ENCODE results near the gene RNF212. TPM values are rescaled to one million over a fixed set of nuclear protein-coding genes. Genes with fewer than 3 reads are reported as not detected.
"Not testable (repeated sequence)": the region's sequence is repeated elsewhere in the genome, so short reads cannot be mapped to it uniquely, and the experiment has no call there.

Gene RNF212
- polyA plus RNA-seq, 1 donor from 2014 or later, result 0.68 TPM

- Mint-ChIP-seq H3K27me3 (peaks cover 21% of the 10 kb centered on the region), H3K4me3 (peak overlapping the region; percentile 23 to 93 (median 84)), H3K27ac (peak overlapping the region; percentile 57 to 99 (median 85)), H3K36me3 (peaks cover 2% of the 10 kb centered on the region), H3K9me3 (peaks cover 0 to 4% (median 3%) of the 10 kb centered on the region in 3 donors), H3K4me1 (peaks cover 7 to 10% (median 8%) of the 10 kb centered on the region in 3 donors)
These were observed 57.4 kb downstream of the RNF212 start for GRCh38 chr4:1055721-1056590.

DNA sequence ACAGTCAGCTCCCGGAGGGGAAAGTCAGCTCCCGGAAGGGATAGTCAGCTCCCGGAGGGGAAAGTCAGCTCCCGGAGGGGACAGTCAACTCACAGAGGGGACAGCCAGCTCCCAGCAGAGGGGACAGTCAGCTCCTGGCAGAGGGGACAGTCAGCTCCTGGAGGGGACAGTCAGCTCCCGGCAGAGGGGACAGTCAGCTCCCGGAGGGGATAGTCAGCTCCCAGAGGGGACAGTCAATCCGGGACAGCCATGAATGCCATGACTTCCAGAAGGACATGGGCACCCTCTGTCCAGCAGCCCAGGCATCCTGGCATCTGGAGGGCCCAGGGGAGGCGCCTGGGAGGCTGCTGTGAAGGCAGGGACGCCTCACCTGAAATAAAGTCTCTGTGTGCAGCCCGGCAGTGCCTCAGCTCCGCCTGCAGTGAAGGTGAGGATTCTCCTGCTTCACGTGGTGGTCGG is 58.1 kb downstream of the RNF212 start:
- H3K36me3 Mint-ChIP-seq, H3K9me3 Mint-ChIP-seq: not testable (repeated sequence)
- Mint-ChIP-seq H3K27me3 (peaks cover 15% of the 10 kb centered on the region), H3K4me3 (peak overlapping the region; percentile 23 to 93 (median 84)), H3K4me1 (peaks cover 7 to 10% (median 8%) of the 10 kb centered on the region in 3 donors), H3K27ac (peak overlapping the region; percentile 57 to 99 (median 85))

DNA sequence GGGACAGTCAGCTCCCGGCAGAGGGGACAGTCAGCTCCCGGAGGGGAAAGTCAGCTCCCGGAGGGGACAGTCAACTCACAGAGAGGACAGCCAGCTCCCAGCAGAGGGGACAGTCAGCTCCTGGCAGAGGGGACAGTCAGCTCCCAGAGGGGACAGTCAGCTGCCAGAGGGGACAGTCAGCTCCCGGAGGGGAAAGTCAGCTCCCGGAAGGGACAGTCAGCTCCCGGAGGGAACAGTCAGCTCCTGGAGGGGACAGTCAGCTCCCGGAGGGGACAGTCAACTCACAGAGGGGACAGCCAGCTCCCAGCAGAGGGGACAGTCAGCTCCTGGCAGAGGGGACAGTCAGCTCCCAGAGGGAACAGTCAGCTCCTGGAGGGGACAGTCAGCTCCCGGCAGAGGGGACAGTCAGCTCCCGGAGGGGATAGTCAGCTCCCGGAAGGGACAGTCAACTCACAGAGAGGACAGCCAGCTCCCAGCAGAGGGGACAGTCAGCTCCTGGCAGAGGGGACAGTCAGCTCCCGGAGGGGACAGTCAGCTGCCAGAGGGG is 58.6 kb downstream of the RNF212 start:
- not testable (repeated sequence) for H3K27ac Mint-ChIP-seq, H3K4me3 Mint-ChIP-seq, H3K36me3 Mint-ChIP-seq, H3K9me3 Mint-ChIP-seq
- H3K4me1 Mint-ChIP-seq, result peaks cover 7 to 10% (median 8%) of the 10 kb centered on the region in 3 donors
- H3K27me3 Mint-ChIP-seq, result peaks cover 14% of the 10 kb centered on the region

DNA sequence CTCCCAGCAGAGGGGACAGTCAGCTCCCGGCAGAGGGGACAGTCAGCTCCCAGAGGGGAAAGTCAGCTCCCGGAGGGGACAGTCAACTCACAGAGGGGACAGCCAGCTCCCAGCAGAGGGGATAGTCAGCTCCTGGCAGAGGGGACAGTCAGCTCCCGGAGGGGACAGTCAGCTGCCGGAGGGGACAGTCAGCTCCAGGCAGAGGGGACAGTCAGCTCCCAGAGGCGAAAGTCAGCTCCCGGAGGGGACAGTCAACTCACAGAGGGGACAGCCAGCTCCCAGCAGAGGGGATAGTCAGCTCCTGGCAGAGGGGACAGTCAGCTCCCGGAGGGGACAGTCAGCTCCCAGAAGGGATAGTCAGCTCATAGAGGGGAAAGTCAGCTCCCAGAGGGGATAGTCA is 59.5 kb downstream of the RNF212 start:
- not testable (repeated sequence) for H3K9me3 Mint-ChIP-seq, H3K36me3 Mint-ChIP-seq, H3K27ac Mint-ChIP-seq, H3K4me3 Mint-ChIP-seq
- Mint-ChIP-seq H3K4me1 (peaks cover 7 to 10% (median 8%) of the 10 kb centered on the region in 3 donors), H3K27me3 (peaks cover 17% of the 10 kb centered on the region)

- Mint-ChIP-seq H3K4me3 (peak overlapping the region in 2 of 4 donors; percentile 17 to 40), H3K4me1 (peaks cover 7 to 10% (median 10%) of the 10 kb centered on the region in 3 donors), H3K36me3 (peaks cover 2% of the 10 kb centered on the region), H3K27me3 (peaks cover 21% of the 10 kb centered on the region), H3K9me3 (peaks cover 0 to 4% (median 3%) of the 10 kb centered on the region in 3 donors), H3K27ac (peak overlapping the region in 2 of 3 donors; percentile 70 to 78)
These were observed 60.2 kb downstream of the RNF212 start for GRCh38 chr4:1053080-1053661.

GRCh38 chr4:1052231-1052671 is 61.1 kb downstream of the RNF212 start:
- H3K4me1 Mint-ChIP-seq, result peaks cover 7 to 10% (median 10%) of the 10 kb centered on the region in 3 donors
- peaks cover 25% of the 10 kb centered on the region for H3K27me3 Mint-ChIP-seq
- peak overlapping the region in 1 of 3 donors; percentile 70 for H3K27ac Mint-ChIP-seq
- peaks cover 0 to 4% (median 3%) of the 10 kb centered on the region in 3 donors for H3K9me3 Mint-ChIP-seq
- H3K4me3 Mint-ChIP-seq, result peak overlapping the region in 1 of 4 donors; percentile 40
- peaks cover 2% of the 10 kb centered on the region for H3K36me3 Mint-ChIP-seq

DNA sequence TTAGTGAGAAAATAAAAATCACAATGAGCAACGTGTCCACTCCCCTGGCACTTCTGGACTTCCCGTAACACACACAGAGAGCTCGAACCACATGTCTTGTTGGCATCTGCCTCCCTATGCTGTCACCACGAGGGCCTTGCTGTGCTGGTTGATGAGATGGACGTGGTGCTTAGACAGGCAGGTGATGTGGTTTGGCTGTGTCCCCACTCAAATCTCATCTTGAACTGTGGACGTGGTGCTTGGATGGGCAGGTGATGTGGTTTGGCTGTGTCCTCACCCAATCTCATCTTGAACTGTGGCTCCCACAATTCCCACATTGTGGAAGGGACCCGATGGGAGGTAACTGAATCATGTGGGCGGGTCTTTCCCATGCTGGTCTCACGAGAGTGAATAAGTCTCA is 61.9 kb downstream of the RNF212 start:
- peak overlapping the region in 1 of 4 donors; percentile 27 for H3K4me3 Mint-ChIP-seq

DNA sequence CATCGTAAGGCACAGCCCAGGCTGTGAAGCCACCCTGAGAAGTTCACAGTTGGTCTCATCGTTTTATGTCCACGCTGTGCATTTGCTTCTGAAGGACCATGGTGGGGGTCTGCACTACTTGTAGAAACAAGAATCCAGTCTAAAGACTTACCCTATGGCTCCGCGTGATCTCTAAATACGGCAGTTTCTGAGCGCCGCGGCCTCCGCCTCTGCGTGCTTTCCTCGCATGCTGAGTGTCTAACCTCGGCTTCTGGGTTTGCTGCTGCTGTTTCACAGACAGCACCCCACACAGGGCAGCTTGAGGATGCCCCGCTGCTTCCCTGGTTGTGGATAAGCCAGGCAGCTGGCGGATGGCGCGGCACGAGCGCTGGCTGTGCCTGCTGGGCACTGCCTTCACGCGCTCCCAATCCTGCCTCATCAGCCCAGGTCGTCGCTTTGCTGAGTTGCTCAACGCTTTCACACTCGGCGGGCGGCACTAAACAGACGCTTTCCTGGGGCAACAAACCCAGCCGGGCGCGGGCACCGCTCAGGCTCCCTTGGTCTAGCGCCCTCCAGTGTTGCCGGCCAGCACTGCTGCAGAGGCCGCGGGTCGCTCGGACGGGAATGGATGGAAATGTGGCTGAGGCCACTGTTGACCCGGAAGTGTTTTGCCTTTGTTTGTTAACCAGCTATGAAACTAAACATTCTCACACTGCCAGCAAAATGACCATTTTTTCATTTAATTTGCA is 62.7 kb downstream of the RNF212 start:
- Mint-ChIP-seq H3K4me1 (peaks cover 3 to 4% (median 4%) of the 10 kb centered on the region in 3 donors), H3K27ac (peak overlapping the region in 1 of 3 donors; percentile 62), H3K4me3 (peak overlapping the region in 1 of 4 donors; percentile 27), H3K27me3 (peaks cover 22% of the 10 kb centered on the region), H3K9me3 (peaks cover 0 to 3% (median 3%) of the 10 kb centered on the region in 3 donors), H3K36me3 (no peaks in the 10 kb centered on the region)

More for the DNA sequence above, 61.9 kb downstream of the RNF212 start:
- H3K9me3 Mint-ChIP-seq, result peaks cover 0 to 6% (median 3%) of the 10 kb centered on the region in 3 donors
- H3K36me3 Mint-ChIP-seq, result peaks cover 2% of the 10 kb centered on the region
- H3K27me3 Mint-ChIP-seq, result peaks cover 26% of the 10 kb centered on the region
- H3K4me1 Mint-ChIP-seq, result peaks cover 7 to 10% (median 10%) of the 10 kb centered on the region in 3 donors
- peak overlapping the region in 1 of 3 donors; percentile 62 for H3K27ac Mint-ChIP-seq

DNA sequence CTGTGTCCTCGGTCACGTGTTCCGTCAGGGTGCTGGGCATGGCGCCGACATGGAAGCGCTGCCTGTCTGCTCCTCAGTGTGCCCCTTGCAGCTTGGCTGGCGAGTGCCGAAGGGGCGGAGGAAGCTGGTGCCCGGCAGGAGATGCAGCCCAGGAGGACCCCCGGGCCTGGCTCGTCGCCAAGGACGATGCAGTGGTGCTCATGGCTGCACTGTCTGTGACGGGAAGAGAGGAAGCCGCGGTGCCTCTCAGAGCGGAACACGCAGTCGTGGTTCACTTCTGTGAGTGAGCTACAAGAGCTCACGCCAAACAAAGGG is 63.8 kb downstream of the RNF212 start:
- Mint-ChIP-seq H3K9me3 (peaks cover 0 to 3% (median 3%) of the 10 kb centered on the region in 3 donors), H3K27me3 (peaks cover 25% of the 10 kb centered on the region), H3K27ac (no peak overlapping the region), H3K4me3 (no peak overlapping the region), H3K4me1 (peaks cover 3 to 4% (median 3%) of the 10 kb centered on the region in 3 donors), H3K36me3 (no peaks in the 10 kb centered on the region)

DNA sequence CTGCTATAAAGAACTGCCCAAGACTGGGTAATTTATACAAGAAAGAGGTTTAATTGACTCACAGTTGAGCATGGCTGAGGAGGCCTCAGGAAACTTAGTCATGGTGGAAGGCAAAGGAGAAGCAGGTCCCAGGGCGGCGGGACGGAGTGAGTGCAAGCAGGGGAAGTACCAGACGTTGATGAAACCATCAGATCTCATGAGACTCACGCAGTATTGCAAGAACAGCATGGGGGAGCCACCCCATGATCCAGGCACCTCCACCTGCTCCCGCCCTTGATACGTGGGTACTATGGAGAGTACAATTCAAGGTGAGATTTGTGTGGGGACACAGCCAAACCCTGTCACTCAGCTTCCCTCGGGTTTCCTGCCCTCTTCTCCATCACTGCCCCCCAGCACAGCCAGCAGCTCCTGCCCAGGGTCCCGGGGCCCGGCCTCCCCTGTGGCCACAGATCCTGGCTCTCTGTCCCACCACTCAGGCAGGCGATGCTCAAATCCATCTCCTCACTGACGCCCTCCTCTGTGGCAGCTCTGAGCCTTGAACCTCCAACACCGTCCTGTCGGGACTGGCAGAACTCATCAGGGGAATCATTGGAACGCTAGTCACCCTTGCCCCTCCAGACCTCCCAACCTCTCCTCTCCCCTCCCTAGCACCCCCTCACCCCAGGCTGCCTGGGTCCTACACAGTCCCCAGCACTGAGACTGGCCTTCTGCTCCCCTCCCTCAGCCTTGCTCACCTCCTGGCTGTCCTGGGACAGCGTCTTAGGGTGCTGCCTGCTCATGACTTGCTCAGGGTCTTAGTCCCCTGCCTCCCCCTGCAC is 64.4 kb downstream of the RNF212 start:
- Mint-ChIP-seq H3K27ac (peak overlapping the region in 1 of 3 donors; percentile 61), H3K9me3 (peaks cover 0 to 3% (median 3%) of the 10 kb centered on the region in 3 donors), H3K4me3 (no peak overlapping the region), H3K36me3 (no peaks in the 10 kb centered on the region), H3K4me1 (peaks cover 3 to 4% (median 3%) of the 10 kb centered on the region in 3 donors), H3K27me3 (peaks cover 25% of the 10 kb centered on the region)

DNA sequence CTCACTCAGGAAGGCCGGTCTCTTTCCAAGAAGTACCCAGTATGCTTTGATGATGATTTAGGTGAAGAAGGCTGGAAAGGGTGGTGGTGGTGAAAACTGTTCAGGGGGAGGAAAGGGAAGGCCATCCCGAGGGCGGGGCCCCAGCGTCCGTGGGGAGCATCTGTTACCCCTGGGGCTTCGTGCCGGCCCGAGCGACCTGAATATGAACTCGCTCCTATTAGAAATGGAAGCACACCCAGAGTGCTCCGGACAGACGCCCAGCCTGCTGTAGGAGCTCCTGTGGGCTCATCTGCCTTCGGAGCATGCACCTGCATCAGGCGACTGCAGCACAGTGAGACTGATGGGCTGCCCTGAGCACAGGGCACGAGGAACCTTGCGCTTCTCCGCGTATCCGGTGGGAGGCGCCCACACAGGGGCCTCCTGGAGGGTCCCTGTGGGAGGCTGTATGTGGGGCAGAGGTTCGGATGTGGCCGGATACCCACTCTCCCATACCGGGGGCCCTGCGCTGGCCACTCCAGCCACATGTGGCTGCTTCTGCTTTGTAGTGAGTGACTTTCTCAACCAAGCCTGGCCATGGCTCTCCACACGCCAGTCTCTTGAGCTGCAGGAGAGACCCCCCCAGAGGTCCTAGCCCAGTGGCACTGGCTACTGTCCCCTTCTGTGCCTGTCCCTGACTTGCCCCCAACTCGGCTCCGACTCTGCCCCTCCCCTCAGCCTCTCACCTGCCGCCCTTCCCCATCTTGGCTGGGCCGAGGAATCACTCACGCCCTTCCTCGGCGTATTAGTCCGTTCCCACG is 65.2 kb downstream of the RNF212 start:
- H3K4me1 Mint-ChIP-seq, result peaks cover 2 to 3% (median 3%) of the 10 kb centered on the region in 3 donors
- H3K36me3 Mint-ChIP-seq, result no peaks in the 10 kb centered on the region
- H3K27ac Mint-ChIP-seq, result peak overlapping the region in 1 of 3 donors; percentile 61
- peaks cover 0 to 3% (median 3%) of the 10 kb centered on the region in 3 donors for H3K9me3 Mint-ChIP-seq
- H3K27me3 Mint-ChIP-seq, result peaks cover 25% of the 10 kb centered on the region
- H3K4me3 Mint-ChIP-seq, result no peak overlapping the region

DNA sequence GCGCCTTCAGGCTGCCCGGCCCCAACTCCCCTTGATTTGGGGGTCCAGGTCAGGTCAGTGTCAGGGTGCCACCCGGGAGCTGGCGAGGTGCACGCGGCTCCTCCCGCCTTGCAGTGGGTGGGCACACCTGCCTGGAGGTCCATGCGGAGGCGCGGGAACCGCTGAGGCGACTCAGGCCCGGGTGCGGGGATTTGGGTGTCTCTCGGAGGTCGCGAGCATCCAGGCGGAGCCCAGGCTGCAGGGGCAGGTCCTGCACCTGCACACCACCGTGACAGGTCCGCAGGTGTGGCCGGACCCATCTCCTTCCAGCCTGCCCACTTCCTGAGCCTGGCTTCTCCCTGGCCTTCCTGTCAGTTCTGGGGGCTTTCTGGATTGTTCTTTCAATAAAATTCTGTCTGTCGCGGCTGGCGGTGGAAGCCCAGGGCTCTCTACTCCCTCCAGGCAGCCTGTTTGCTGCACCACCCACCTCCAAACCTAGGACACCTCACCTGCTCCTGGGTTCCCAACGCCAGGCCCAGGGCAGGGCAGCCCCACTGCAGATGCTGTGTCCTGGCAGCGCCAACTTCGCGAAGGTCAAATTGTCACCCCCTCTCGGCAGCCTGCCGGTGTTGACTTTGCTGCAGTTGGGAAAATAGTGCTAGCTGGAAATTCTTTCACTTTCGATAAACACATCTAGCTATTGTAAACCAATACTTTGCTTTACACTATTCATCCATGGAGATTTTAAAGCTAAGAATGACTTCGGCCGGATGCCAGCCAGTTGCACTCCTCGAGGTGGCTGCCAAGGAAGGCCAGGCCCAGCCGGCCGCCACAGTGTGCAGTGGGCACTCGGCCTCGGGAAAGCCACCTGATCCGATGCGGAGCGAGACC is 66.0 kb downstream of the RNF212 start:
- H3K9me3 Mint-ChIP-seq, result peaks cover 0 to 3% (median 2%) of the 10 kb centered on the region in 3 donors
- peaks cover 22% of the 10 kb centered on the region for H3K27me3 Mint-ChIP-seq
- H3K4me1 Mint-ChIP-seq, result peaks cover 0 to 3% (median 0%) of the 10 kb centered on the region in 3 donors
- H3K36me3 Mint-ChIP-seq, result no peaks in the 10 kb centered on the region
- peak overlapping the region in 1 of 3 donors; percentile 14 for H3K27ac Mint-ChIP-seq
- peak overlapping the region in 1 of 4 donors; percentile 17 for H3K4me3 Mint-ChIP-seq

Measured in IgD-negative memory B cell (primary cell).